GM10266 (cell line): Measurements from ENCODE around the gene PPFIBP1.

Experiments
- DNase-seq: peaks from one replicate; pipeline ENCODE4 v3.0.0; 2012; ENCODE audit errors: extremely low spot score
- TF ChIP-seq, protein P1 (sequence below): IDR thresholded peaks from 2 replicates; pipeline ENCODE4 v1.5.1; 2012; ENCODE audit warnings: mild to moderate bottlenecking, low read depth; ENCODE audit not compliant: control insufficient read depth, insufficient read depth; ENCODE audit errors: missing control alignments

PPFIBP1 gene

DNA sequence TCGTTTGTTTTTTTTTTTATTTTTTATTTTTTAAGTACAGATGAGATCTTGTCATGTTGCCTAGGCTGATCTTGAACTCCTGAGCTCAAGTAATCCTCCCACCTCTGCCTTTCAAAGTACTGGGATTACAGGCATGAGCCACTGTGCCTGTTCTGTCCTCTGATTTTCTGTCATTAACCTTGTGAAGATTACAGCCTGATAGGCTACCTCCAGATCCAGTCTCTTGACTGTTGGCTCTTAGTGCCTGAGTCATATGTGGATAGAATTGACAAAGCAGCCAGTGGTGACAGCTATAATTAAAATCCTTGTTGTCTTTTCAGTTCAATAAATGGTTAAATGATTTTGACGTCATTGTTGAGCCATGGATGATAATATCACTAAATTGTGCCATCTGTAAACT lies 151.0 kb downstream of the PPFIBP1 start:
- DNase-seq = no peak
- TF ChIP-seq, protein P1, sequence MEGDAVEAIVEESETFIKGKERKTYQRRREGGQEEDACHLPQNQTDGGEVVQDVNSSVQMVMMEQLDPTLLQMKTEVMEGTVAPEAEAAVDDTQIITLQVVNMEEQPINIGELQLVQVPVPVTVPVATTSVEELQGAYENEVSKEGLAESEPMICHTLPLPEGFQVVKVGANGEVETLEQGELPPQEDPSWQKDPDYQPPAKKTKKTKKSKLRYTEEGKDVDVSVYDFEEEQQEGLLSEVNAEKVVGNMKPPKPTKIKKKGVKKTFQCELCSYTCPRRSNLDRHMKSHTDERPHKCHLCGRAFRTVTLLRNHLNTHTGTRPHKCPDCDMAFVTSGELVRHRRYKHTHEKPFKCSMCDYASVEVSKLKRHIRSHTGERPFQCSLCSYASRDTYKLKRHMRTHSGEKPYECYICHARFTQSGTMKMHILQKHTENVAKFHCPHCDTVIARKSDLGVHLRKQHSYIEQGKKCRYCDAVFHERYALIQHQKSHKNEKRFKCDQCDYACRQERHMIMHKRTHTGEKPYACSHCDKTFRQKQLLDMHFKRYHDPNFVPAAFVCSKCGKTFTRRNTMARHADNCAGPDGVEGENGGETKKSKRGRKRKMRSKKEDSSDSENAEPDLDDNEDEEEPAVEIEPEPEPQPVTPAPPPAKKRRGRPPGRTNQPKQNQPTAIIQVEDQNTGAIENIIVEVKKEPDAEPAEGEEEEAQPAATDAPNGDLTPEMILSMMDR = no peak

DNA sequence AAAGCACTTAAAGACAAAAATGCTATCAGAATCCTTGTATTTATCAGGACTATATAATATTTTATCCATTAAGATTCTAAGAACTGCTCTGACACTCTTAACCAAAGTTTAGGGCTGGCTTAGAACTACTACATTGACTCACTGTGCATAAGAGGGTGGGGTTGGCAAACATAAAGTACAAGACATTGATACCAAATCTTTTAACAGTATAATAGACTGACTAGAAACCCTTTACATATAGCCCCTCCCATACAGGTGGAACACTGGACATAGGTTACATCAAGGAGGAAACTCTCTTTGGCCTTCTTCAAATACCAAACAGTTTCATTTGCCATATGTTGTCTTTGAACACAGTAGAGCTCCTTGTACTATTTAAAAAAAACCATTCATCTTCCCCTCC lies 156.6 kb downstream of the PPFIBP1 start:
- TF ChIP-seq, protein P1 = no peak
- no peak for DNase-seq

DNA sequence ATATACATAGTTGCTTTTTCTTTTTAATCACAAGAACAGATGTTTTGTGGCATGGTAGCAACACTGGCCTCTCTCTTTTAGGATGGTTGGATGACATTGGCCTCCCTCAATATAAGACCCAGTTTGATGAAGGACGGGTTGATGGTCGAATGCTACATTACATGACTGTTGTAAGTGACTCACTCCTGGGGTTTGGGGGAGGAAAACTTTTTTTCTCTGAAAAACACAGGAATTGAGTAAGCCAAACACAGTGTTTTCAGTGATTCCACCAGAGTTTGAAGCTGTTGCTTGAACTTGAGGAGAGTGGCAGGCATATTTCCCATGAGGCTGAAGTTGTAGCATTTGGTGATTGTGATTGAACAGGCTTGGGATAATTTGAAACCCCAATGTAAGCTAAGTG lies 158.5 kb downstream of the PPFIBP1 start:
- no peak for DNase-seq
- TF ChIP-seq, protein P1 = no peak

DNA sequence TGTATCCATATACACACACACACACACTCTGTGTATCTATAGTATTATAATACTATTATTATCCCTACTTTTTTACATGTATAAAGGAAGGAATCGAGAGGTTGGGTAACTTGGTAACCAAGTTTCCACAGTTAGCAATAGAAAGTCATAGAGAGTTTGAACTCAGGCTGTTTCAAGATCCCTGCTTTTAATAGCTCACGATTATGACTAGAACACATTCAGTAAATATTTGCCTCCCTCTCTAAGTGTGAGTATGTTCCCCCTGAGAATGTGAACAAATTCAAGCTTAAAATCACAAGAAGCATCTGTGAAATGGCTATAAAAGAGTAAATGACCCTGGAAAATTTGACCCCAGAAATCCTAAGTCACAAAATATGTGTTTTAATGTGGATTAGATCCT lies 161.3 kb downstream of the PPFIBP1 start:
- DNase-seq = no peak
- TF ChIP-seq, protein P1 = no peak

DNA sequence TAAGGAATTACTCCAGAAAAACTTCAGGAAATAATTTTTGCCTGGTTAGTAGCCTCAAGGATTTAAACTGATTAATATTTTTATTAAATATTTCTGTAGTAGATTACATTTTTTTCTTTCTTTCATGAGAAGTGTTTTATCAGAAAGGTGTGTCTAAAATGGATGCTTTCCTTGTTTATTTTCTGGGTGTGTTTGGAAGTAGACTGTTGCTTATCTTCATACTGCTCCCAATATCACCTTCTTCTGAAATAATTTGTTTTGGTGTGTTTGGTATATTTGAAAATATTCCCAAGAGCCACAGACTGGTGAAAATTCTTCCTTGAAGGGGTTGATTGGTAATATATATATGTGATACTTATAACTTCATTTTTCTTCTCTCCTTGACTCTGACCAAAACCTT lies 162.1 kb downstream of the PPFIBP1 start:
- no peak for DNase-seq
- TF ChIP-seq, protein P1 = no peak

DNA sequence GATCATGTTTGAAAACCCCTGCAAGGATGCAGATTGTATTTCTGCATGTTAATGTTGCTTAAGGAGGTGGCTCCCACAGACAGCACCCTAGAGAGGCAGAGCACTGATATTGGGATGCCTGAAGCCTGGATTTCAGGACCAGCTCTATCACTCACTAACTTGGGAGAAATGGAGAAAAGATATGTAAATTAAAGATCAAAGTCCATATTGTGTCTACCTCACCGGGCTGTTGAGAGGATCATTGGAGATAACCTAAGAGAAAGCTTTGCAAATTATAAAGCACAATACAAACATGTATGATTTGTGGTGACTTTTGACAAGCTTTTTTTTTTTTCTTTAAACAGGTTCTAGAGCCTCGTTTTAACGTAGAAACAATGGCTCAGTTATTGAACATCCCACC lies 164.7 kb downstream of the PPFIBP1 start:
- TF ChIP-seq, protein P1 = no peak

DNA sequence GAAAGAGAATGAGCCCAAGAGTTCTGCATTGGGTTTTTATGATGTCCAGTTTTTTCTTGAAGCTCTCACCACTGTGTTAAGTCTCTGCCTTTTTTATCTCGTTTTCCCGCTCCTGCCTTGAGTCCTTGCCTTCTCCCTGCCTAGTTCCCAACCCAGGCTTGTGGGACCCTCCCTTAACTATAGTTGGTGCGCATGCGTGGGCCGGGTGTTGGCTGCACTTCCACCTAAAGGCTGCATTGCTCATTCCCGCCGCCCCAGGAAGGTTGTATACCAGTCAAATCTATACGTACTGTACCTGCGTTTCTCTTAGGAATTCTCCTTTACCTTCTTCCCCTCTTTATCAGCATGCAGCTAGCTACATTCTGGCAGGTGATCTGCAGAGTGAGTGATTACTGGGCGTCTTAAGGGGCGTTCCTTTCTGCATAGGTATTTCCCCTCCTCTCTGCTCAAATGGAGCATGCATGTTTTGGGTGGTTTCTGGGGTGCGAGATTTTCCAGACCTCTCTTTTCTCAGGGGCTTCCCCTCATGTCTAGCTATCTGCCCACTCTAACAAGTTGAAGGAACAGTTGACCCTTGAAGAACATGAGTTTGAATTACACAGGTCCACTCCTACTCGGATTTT lies 165.7 kb downstream of the PPFIBP1 start:
- DNase-seq = no peak
- TF ChIP-seq, protein P1 = no peak

More for the DNA sequence above, 164.7 kb downstream of the PPFIBP1 start:
- no peak for DNase-seq
